NCI-H226 (cell line): ENCODE data around the gene PRR7.

Experiments
- DNase-seq: peaks from one replicate; pipeline ENCODE4 v3.0.0-alpha.2; 2015

PRR7 gene

DNA sequence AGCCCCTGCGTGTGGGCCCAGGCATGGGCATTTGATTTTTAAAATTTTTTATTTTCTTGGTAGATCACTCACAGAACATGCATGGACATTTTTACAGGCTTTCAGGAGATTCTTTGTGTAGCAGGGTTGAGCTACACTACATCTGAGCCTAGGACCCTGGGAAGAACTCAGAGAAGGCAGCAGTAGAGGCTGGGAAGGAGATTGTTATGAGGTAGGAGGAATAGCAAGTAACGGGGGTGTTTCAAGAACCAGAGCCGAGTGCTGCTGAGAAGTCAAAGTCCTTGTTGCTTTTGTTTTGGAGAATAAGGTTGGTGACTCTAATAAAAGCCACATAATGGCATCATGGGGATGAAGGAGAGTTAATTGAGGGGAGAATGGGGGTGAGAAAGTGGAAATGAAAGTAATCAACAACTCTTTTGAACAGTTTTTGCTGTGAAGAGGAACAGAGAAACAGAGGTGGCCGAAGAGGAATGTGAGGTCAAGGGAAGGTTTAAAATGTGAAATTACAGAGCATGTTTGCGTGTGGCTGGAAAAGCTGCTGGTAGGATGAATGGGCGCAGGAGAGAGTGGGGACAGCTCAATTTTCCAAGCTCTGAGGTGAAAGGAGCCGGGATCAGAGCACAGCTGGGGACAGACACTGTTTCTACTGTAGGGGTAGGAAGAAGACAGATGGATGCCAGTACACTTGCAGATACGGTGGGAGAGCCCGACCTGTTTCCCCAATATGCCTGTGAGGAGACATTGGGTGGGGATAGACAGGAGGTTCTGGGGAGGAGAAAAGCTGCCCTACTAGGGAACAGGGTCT is 55.5 kb downstream of the PRR7 start:
- DNase-seq = no peak

DNA sequence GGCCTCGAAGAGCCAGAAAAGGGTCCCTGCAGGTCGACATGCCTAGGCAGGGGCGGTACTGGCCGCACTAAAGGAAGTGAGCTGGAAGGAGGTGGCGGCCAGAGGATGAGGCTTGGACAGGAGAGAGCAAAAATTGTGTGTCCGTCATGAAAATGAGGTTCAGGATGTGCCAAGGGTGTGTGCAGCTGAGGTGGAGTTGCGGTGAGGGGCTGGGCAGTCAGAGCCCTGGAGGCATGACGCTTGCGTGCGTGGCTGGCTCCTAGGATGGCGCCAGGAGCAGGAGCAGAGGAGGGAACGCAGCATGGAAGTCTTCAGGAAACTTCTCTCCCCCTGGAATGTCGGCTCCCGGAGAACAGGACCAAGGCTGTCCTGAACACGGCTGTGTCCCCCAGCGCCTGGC is 56.3 kb downstream of the PRR7 start:
- DNase-seq = no peak

DNA sequence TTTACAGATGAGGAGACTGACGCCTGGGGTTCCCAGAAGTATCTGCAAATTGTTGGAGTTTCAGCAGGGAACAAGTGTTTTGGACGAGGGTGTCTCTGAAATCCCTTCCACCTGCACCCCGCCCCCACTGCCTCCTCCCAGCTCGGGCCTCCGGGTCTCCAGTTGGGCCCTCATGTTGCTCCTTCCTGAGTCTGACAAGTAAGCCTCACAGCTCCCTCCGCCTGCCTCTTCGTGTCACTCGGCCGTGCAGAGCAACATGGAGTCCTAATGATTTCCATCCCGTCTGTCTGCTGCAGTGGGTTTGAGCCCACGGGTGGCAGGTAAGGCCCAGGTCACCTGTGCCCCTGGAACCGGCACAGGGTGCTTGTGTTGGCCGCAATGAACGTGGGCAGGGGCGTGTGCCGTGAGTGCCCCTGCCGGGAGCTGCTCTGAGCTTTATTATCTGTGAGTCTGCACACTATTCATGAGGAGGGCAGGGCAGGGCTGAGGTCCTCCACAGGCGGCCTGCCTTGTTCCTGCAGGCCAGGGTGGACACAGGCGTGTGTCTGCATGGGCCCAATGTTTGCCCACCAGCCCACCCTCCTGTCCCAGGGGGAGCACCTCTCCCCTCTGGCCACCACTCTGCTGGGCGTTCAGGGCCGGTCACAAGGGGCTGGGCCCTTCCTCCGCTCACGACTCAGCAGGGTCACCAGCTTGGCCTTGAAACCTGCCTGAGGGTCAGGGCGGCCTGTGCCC is 56.9 kb downstream of the PRR7 start:
- no peak for DNase-seq

DNA sequence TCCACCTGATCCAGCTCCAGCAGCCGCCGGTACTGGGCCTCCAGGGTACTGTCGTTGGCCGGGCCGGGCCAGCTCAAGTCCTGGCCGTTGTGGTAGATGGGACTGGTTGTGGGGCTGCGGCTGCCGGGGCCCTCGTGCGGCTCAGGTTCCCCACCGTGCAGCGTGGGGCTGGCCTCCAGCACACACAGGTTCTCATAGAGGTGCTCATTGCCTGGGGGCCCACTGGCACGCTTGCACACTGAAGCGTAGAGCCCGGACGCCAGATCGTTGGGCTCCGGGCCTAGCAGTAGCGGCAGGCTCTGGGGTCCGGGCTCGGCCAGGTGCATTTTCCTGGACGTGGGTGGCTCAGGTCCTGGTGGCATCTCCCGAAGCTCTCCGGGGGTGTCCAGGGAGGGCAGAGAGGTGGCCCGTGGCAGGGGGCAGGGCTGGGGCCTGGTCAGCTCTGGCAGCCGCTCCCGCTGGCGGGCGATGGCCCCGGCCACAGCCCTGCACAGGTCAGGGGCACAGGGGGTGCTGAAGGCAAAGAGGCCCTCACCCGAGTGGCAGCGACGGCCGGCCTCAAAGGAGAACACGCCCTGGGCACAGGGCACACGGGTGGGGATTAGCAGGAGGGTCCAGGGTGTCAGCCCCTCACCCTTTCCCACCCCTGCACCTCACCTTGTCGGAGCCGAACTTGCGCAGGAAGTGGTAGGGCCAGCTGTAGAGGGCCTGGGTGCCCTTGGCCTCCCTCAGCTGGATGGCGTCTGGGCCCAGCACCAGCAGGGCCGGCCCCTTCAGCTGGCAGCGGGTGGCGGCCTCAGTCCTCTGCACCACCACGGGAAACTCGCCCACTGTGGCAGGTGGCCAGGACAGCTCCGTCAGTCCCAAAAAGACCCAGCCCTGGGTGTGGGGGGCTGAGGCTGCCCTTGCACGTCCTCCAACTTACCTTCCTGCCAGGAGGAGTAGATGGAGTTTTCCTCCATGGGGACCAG is 57.8 kb downstream of the PRR7 start:
- no peak for DNase-seq

DNA sequence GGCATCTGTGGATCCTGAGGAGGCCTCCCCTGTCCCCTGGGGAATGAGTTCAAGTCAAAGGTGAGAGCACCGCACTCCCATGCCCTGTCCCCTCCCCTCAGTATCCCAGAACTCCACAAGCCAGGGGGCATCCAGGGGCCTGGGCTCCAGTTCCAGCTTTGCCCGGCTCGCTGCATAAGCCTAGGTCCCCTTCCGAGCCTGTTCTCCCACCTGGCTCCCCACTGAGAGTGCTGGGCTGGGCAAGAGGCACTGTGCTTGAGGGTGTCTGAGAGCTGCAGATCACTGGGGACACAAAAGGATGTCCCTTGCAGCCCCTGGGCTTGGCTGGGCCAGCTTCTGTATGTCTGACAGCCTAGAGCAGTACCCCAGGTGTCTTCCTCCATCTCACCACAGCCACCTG is 58.5 kb downstream of the PRR7 start:
- no peak for DNase-seq
